HL-60 (cell line): ENCODE results near the gene KMT5B.

ENCODE experiments used
- DNase-seq, 2 experiments: peaks; one replicate each; pipeline ENCODE4 v3.0.0-alpha.2; 2010 to 2020; ENCODE audit warnings: low read depth in 1 of 2, low spot score in 1 of 2
- H3K27ac ChIP-seq: fragments of 250-450 bp; sonication (Bioruptor Pico); replicated peaks from 2 replicates; pipeline ENCODE4 v1.5.1; 2020; ENCODE audit warnings: mild to moderate bottlenecking, moderate library complexity
- H3K27me3 ChIP-seq: fragments of 250-450 bp; sonication (Bioruptor Pico); 2 replicates; pipeline ENCODE4 v1.5.1; 2021; ENCODE audit warnings: mild to moderate bottlenecking, moderate library complexity; ENCODE audit not compliant: insufficient read depth, poor library complexity, severe bottlenecking
- H3K4me3 ChIP-seq: replicated peaks from 2 replicates; pipeline ENCODE4 v1.5.1; 2011; ENCODE audit warnings: mild to moderate bottlenecking, control low read depth, low read length; ENCODE audit not compliant: insufficient read depth
- GABPA ChIP-seq: IDR thresholded peaks from 2 replicates; pipeline ENCODE4 v1.6.1; 2012; ENCODE audit warnings: low read depth
- POLR2AphosphoS5 ChIP-seq: IDR thresholded peaks from 2 replicates; pipeline ENCODE4 v1.6.1; 2012; ENCODE audit warnings: low read depth
- SPI1 ChIP-seq: IDR thresholded peaks from 2 replicates; pipeline ENCODE4 v1.6.1; 2012; ENCODE audit warnings: low read depth, mild to moderate bottlenecking, borderline replicate concordance
- TF ChIP-seq, protein P1 (sequence below): IDR thresholded peaks from 2 replicates; pipeline ENCODE4 v1.6.1; 2012; ENCODE audit warnings: low read depth; ENCODE audit not compliant: insufficient replicate concordance
- TF ChIP-seq, protein P2 (sequence below): IDR thresholded peaks from one replicate; pipeline ENCODE4 v1.5.1; 2011; ENCODE audit warnings: low read length, control low read depth, inconsistent platforms; ENCODE audit not compliant: insufficient read depth

KMT5B gene

DNA sequence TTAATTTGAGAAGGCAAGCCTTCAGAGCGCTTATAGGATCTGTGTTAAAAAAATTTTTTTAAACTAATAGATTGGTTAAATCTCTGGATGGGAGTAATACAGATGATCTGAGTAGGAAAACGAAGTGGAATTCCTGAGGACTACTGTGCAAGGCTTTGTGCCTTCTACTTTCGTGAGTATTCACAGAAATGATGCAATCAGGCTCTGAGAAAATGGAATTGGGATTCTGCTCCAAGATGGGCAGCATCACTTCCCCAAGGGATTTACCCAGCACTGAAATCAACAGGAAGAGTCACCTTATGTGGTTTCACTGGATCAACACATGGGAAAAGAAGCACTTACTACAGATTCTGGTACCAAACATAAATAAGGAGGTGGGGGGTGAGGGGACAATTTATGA, 12.5 kb downstream of the KMT5B start:
- DNase-seq, result no peak
- Histone ChIP-seq H3K27me3 (no peaks in the 10 kb centered on the region), H3K27ac (no peak overlapping the region), H3K4me3 (no peak overlapping the region)
- TF ChIP-seq, protein P1, sequence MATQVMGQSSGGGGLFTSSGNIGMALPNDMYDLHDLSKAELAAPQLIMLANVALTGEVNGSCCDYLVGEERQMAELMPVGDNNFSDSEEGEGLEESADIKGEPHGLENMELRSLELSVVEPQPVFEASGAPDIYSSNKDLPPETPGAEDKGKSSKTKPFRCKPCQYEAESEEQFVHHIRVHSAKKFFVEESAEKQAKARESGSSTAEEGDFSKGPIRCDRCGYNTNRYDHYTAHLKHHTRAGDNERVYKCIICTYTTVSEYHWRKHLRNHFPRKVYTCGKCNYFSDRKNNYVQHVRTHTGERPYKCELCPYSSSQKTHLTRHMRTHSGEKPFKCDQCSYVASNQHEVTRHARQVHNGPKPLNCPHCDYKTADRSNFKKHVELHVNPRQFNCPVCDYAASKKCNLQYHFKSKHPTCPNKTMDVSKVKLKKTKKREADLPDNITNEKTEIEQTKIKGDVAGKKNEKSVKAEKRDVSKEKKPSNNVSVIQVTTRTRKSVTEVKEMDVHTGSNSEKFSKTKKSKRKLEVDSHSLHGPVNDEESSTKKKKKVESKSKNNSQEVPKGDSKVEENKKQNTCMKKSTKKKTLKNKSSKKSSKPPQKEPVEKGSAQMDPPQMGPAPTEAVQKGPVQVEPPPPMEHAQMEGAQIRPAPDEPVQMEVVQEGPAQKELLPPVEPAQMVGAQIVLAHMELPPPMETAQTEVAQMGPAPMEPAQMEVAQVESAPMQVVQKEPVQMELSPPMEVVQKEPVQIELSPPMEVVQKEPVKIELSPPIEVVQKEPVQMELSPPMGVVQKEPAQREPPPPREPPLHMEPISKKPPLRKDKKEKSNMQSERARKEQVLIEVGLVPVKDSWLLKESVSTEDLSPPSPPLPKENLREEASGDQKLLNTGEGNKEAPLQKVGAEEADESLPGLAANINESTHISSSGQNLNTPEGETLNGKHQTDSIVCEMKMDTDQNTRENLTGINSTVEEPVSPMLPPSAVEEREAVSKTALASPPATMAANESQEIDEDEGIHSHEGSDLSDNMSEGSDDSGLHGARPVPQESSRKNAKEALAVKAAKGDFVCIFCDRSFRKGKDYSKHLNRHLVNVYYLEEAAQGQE, result no peak
- TF ChIP-seq GABPA (no peak), SPI1 (no peak), POLR2AphosphoS5 (no peak)
- TF ChIP-seq, protein P2, sequence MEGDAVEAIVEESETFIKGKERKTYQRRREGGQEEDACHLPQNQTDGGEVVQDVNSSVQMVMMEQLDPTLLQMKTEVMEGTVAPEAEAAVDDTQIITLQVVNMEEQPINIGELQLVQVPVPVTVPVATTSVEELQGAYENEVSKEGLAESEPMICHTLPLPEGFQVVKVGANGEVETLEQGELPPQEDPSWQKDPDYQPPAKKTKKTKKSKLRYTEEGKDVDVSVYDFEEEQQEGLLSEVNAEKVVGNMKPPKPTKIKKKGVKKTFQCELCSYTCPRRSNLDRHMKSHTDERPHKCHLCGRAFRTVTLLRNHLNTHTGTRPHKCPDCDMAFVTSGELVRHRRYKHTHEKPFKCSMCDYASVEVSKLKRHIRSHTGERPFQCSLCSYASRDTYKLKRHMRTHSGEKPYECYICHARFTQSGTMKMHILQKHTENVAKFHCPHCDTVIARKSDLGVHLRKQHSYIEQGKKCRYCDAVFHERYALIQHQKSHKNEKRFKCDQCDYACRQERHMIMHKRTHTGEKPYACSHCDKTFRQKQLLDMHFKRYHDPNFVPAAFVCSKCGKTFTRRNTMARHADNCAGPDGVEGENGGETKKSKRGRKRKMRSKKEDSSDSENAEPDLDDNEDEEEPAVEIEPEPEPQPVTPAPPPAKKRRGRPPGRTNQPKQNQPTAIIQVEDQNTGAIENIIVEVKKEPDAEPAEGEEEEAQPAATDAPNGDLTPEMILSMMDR, result no peak

DNA sequence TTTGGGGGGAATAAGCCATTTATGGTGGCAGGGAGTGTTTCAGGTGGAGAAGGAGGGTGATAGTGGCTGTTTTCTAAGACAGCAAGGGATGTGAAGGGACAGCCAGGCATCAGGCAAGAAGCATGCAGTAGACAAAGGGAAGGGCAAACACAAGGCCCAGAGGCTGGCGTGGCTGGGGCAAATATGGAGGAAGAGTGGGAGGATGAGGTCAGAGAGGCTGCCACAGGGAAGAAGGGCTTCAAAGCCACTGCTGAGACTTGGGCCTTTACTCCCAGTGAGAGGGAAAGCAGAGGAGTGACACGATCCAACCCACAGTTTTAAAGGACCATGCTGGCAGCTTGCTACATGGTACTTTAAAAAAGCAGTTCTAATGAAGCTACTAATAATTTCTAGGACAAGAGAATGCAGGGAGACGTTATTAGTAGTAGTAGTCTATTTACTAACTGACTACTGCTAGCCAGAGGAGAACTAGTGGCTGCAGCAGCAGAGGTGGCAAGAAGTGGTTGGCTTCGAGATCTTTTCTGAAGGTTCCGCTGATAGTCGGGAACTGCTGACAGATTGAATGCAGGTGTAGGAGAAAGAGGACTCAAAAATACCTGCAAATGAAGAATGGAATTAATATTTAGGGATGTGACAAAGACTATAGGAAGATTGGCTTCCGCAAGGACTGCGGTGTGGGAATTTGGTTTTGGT, 13.7 kb downstream of the KMT5B start:
- H3K27me3 ChIP-seq, result no peaks in the 10 kb centered on the region
- TF ChIP-seq, protein P1, result no peak
- TF ChIP-seq POLR2AphosphoS5 (no peak), GABPA (no peak), SPI1 (no peak)
- TF ChIP-seq, protein P2, result no peak
- H3K27ac ChIP-seq, result no peak overlapping the region
- no peak for DNase-seq
- no peak overlapping the region for H3K4me3 ChIP-seq

DNA sequence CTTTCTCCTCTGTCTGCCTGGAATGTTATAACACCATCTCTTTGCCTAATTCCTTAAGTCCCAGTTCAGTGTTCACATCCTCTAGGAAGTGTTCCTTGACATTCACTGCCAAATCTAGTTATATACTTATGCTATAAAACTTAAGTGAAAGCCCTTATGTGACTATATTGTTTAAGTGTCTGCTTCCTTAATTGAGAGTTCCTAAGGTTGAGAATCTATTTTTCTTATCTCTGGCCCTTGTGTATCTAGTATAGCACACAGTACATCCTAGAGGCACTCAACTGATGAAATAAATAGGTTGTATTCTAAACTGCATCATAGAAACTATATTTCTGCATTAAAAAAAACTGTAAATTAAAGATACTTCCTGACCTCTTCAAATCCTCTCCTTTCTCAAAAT, 16.9 kb downstream of the KMT5B start:
- H3K27me3 ChIP-seq, result no peaks in the 10 kb centered on the region
- no peak overlapping the region for H3K4me3 ChIP-seq
- no peak for DNase-seq
- TF ChIP-seq POLR2AphosphoS5 (no peak), SPI1 (no peak)
- TF ChIP-seq, protein P2, result no peak
- TF ChIP-seq, protein P1, result no peak
- no peak overlapping the region for H3K27ac ChIP-seq
